ENCODE results near the gene RCOR1. TPM values are rescaled to one million over a fixed set of nuclear protein-coding genes. Genes with fewer than 3 reads are reported as not detected.

The RCOR1 gene
- total and polyA plus RNA-seq, 2 donors from 2014 or later, result 4.9 to 17.9 TPM

DNA sequence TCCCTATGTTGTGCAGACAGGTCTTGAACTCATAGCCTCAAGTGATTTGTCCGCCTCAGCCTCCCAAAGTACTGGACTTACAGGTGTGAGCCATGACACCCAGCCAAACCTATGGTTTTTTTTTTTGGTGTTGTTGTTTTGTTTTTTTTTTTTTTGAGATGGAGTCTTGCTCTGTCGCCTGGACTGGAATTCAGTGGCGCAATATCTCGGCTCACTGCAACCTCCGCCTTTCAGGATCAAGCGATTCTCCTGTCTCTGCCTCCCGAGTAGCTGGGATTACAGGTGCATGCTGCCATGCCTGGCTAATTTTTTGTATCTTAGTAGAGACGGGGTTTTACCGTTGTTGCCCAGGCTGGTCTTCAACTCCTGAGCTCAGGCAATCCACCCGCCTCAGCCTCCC, 11.3 kb upstream of the RCOR1 start:
- DNase-seq (no peak), FAIRE-seq (no peak)
- intact Hi-C loops (cut with DNase I), result no loop called here
- no peaks in the 10 kb centered on the region for H3K27me3 ChIP-seq (ENCODE audit: control insufficient read depth, insufficient read depth, low read length)
- H3K9ac ChIP-seq (ENCODE audit: low read length in 3 of 3), result no peak overlapping the region
- H3K27ac ChIP-seq (ENCODE audit: low read depth in 2 of 2, low read length in 2 of 2), result no peak overlapping the region
- no peaks in the 10 kb centered on the region for H3K9me3 ChIP-seq (ENCODE audit: control insufficient read depth in 2 of 3, insufficient read depth in 1 of 3, low read length in 3 of 3)
- H3K4me3 ChIP-seq (ENCODE audit: low read length in 3 of 3), result no peak overlapping the region
- H3K4me1 ChIP-seq (ENCODE audit: control insufficient read depth in 2 of 3, insufficient read depth in 2 of 3, low read depth in 1 of 3, low read length in 3 of 3), result no peaks in the 10 kb centered on the region
- TF ChIP-seq, protein P1, sequence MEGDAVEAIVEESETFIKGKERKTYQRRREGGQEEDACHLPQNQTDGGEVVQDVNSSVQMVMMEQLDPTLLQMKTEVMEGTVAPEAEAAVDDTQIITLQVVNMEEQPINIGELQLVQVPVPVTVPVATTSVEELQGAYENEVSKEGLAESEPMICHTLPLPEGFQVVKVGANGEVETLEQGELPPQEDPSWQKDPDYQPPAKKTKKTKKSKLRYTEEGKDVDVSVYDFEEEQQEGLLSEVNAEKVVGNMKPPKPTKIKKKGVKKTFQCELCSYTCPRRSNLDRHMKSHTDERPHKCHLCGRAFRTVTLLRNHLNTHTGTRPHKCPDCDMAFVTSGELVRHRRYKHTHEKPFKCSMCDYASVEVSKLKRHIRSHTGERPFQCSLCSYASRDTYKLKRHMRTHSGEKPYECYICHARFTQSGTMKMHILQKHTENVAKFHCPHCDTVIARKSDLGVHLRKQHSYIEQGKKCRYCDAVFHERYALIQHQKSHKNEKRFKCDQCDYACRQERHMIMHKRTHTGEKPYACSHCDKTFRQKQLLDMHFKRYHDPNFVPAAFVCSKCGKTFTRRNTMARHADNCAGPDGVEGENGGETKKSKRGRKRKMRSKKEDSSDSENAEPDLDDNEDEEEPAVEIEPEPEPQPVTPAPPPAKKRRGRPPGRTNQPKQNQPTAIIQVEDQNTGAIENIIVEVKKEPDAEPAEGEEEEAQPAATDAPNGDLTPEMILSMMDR (IDR thresholded peaks at IDR 0.05; ENCODE audit: borderline replicate concordance, extremely low read depth, insufficient read depth), result no peak
- H3K36me3 ChIP-seq (ENCODE audit: control insufficient read depth in 2 of 3, insufficient read depth in 3 of 3, low read length in 3 of 3), result no peaks in the 10 kb centered on the region

DNA sequence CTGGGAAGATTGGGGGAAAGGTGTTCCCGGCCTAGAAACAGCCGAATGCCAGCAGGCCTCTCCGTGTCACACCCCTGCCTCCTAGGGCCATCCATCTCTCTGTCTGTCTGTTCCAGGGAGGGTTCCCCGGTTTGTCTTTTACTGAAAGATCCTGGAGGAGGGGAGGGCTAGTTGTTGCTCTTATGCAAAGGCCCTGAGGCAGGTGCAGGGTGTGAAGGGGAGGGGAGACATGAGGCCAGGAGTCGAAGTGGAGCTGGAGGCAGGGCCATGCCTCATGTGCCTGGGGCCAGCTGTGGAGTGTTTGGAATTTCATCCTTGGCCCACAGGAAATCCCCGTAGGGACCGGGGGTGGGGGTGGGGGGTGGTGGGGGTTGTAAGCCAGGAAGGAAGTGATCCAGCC, 8.7 kb upstream of the RCOR1 start:
- H3K27ac ChIP-seq (ENCODE audit: low read depth in 2 of 2, low read length in 2 of 2), result no peak overlapping the region
- DNase-seq, result no peak
- no peaks in the 10 kb centered on the region for H3K9me3 ChIP-seq (ENCODE audit: control insufficient read depth in 2 of 3, insufficient read depth in 1 of 3, low read length in 3 of 3)
- FAIRE-seq, result no peak
- H3K4me3 ChIP-seq (ENCODE audit: low read length in 3 of 3), result no peak overlapping the region
- H3K9ac ChIP-seq (ENCODE audit: low read length in 3 of 3), result no peak overlapping the region
- intact Hi-C loops (cut with DNase I), result no loop called here
- no peaks in the 10 kb centered on the region for H3K36me3 ChIP-seq (ENCODE audit: control insufficient read depth in 2 of 3, insufficient read depth in 3 of 3, low read length in 3 of 3)
- TF ChIP-seq, protein P1 (IDR thresholded peaks at IDR 0.05; ENCODE audit: borderline replicate concordance, extremely low read depth, insufficient read depth), result no peak
- no peaks in the 10 kb centered on the region for H3K4me1 ChIP-seq (ENCODE audit: control insufficient read depth in 2 of 3, insufficient read depth in 2 of 3, low read depth in 1 of 3, low read length in 3 of 3)
- H3K27me3 ChIP-seq (ENCODE audit: control insufficient read depth, insufficient read depth, low read length), result no peaks in the 10 kb centered on the region

DNA sequence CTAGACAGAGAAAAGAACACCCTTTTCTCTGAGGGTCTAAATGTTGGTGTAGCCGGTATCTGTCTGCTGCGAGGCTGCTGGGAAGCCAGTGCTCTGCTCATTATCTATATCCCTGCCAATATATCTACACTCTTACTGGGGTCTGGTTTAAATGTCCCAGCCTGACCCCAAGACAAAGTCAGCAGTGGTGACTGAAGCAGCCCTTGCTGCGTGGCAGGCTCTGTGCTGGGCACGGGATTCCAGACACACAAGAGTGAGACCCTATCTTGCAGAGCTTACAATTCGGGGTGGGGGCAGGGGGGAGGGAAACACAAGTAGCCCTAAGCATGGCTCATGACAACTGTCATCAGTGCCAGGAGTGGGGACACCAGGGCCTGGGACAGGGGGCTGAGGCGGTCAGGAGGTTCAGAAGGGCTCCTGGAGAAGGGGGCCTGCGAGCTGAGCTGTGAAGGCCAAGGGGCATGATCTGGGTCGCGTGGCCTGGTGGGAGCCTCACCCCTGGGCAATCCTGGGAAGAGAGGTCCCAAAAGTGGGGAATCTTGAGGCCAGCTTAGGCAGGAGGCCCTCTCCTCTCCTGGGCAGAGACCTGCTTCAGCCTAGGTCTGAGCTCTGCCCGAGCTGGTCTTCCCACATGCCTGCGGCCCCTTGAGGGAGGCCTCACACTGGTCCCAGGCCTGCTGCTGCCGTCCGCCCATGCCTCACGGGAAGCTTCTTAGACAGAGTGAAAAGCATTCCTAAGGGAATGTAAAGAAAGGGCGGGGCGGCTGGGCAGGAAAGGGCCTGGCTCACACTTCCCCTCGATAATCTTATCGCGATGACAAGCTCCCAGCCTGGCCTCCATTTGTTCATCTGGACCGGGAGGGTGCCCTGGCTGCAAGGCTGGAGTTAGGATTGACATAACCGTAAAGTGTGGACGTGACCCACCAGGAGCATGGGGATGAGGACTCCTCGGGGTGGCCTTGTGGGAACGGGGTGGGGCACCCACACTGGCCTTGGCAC, 7.3 kb upstream of the RCOR1 start:
- intact Hi-C loops (cut with DNase I), result no loop called here
- no peaks in the 10 kb centered on the region for H3K36me3 ChIP-seq (ENCODE audit: control insufficient read depth in 2 of 3, insufficient read depth in 3 of 3, low read length in 3 of 3)
- no peaks in the 10 kb centered on the region for H3K9me3 ChIP-seq (ENCODE audit: control insufficient read depth in 2 of 3, insufficient read depth in 1 of 3, low read length in 3 of 3)
- no peaks in the 10 kb centered on the region for H3K27me3 ChIP-seq (ENCODE audit: control insufficient read depth, insufficient read depth, low read length)
- TF ChIP-seq, protein P1 (IDR thresholded peaks at IDR 0.05; ENCODE audit: borderline replicate concordance, extremely low read depth, insufficient read depth), result no peak
- FAIRE-seq (no peak), DNase-seq (peak in 4 of 5 donors; percentile 34 to 63 (median 58))
- no peak overlapping the region for H3K4me3 ChIP-seq (ENCODE audit: low read length in 3 of 3)
- H3K4me1 ChIP-seq (ENCODE audit: control insufficient read depth in 2 of 3, insufficient read depth in 2 of 3, low read depth in 1 of 3, low read length in 3 of 3), result no peaks in the 10 kb centered on the region
- no peak overlapping the region for H3K9ac ChIP-seq (ENCODE audit: low read length in 3 of 3)
- H3K27ac ChIP-seq (ENCODE audit: low read depth in 2 of 2, low read length in 2 of 2), result no peak overlapping the region

All from kidney (tissue), 14 donors.